Effector memory CD4-positive, alpha-beta T cell (primary cell): ENCODE data around the gene NDUFA7.

ENCODE experiments used
- DNase-seq, 3 donors: peaks; one replicate each; pipeline ENCODE4 v3.0.0-alpha.2; 2020
- H3K27ac ChIP-seq: 2 replicates; pipeline ENCODE4 v1.7.0; 2013; ENCODE audit warnings: mild to moderate bottlenecking, low read length, moderate library complexity; ENCODE audit not compliant: insufficient read depth, poor library complexity, severe bottlenecking
- H3K27me3 ChIP-seq: replicated peaks from 2 replicates; pipeline ENCODE4 v1.7.0; 2013; ENCODE audit warnings: mild to moderate bottlenecking, low read length; ENCODE audit not compliant: insufficient read depth, control insufficient read depth, poor library complexity, severe bottlenecking
- H3K36me3 ChIP-seq: 2 replicates; pipeline ENCODE4 v1.7.0; 2013; ENCODE audit warnings: mild to moderate bottlenecking, low read length, moderate library complexity; ENCODE audit not compliant: control insufficient read depth, insufficient read depth
- H3K4me1 ChIP-seq: 2 replicates; pipeline ENCODE4 v1.7.0; 2013; ENCODE audit warnings: low read length, mild to moderate bottlenecking; ENCODE audit not compliant: control insufficient read depth, insufficient read depth, poor library complexity, severe bottlenecking
- H3K4me3 ChIP-seq: 2 replicates; pipeline ENCODE4 v1.7.0; 2013; ENCODE audit warnings: low read length, low read depth, mild to moderate bottlenecking; ENCODE audit not compliant: insufficient read depth, poor library complexity, severe bottlenecking
- H3K9me3 ChIP-seq: 2 replicates; pipeline ENCODE4 v1.7.0; 2013; ENCODE audit warnings: mild to moderate bottlenecking, low read length, moderate library complexity; ENCODE audit not compliant: control insufficient read depth
- total RNA-seq, 3 donors: gene quantifications; one replicate each; lab custom pipeline; 2026; lab: John Stamatoyannopoulos, UW

NDUFA7 gene
- 1.2 to 1.4 (median 1.4) reads per million in 3 donors for total RNA-seq

DNA sequence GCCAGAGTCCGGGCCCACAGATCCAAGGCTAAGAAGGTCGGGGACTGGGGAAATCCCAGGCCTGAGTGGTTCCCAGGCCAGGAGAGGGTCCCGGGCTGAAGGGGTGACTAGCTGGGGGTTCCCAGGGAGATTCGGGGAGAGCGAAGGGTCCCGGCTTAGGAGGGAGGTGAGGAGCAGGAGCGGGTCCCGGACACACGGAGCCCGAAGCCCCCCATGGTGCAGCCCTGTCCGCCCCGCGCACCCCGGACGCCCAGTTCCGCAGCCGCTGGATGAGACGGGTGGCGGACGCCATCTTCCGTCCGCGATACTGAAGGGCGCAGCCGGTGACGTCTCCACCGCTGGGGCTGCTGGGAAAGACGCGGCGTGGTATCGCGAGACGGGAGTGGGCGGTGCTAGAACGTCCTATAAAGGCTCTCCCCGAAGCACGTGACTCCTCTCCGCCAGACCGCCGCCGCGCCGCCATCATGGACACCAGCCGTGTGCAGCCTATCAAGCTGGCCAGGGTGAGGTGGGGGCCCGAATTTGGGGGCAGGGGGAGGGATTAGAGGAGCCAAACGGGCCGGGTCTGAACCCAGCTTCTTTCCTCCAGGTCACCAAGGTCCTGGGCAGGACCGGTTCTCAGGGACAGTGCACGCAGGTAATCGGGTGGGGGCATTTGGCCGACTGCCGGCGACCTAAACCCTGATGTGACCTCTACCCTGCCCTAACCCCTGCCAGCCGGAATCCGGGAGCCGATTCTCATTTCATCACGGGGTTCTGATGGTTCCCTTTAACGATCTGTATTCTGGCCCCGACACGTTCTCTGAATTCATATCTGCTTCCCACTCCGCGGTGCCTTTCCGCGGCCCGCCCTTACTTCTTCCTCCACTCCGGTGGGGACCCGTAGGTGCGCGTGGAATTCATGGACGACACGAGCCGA lies at the start of gene NDUFA7, which contains the start of gene RPS28:
TSS of gene NDUFA7 (minus strand) at position 309 of the 919 bp plus-strand sequence. CDS start at position 292, 17 bp downstream.
TSS of gene RPS28 (plus strand) at position 430 of the 919 bp plus-strand sequence. CDS start at position 465, 35 bp downstream.
- no peaks in the 10 kb centered on the region for H3K9me3 ChIP-seq
- no peaks in the 10 kb centered on the region for H3K27me3 ChIP-seq
- peak within 1 kb of the TSS; percentile 93 for H3K27ac ChIP-seq
- peaks cover 27% of the 10 kb centered on the region for H3K4me1 ChIP-seq
- peak within 1 kb of the TSS; percentile 76 for H3K4me3 ChIP-seq
- peak; percentile 92 to 95 (median 95) for DNase-seq
- peaks cover 20% of the 10 kb centered on the region for H3K36me3 ChIP-seq

DNA sequence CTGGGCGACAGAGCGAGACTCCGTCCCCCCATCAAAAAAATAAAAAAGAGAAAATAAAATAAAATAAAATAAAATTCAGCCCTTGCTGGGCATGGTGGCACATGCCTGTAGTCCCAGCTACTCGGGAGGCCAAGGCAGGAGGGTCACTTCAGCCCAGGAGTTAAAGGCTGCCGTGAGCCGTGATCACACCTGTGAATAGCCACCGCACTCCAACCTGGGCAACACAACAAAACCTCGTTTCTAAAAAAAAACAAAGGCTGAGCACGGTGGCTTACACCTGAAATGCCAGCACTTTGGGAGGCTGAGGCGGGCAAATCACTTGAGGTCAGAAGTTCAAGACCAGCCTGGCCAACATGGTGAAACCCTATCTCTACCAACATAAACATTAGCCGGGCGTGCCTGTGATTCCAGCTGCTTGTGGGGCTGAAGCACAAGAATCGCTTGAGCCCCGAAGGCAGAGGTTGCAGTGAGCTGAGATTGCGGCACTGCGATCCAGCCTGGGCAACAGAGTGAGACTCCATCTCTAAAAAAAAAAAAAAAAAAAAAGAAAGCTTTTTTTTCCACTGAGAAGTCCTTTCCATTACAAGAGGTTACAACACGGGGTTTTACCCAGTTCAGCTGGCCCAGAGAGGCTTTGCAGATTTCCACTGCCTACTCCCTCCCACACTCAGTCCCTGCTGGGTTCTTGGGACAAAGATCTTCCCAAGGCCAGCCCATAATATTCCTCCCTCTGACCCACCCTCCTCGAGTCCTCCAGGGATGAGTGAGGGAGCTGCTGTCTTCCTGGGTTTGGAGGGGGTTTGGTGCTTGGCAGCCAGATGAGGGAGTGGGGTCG lies 49.2 kb upstream of the NDUFA7 start:
- DNase-seq: no peak
- H3K27ac ChIP-seq: no peak overlapping the region

DNA sequence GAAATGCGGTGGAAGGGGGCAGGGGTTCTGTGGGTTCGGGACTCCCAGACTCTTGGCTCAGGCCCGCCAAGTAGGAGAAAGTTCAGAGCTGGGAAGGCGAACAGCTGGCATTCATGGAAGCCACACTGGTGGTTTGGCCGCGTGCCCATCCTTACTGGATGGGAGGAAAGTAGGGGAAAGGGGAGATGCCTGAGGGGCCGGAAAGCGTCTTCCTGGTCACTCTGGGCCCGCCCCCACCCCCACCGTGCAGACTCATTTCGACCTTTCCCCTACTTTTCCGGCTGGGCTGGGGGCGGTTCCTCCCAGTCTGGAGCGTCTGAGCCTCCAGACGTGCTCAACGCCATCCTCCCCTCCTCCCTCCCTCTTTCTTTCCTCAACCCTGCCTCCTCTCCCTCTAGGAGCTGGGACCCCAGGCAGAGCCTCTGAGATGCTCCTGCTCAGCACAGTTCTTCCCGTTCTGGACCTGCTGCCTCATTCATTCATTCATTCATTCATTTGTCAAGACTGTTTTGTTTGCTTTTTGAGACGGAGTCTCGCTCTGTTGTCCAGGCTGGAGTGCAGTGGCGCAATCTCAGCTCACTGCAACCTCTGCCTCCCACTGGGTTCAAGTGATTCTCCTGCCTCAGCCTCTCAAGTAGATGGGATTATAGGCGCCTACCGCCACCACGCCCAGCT lies 46.3 kb upstream of the NDUFA7 start:
- Histone ChIP-seq H3K27ac (no peak overlapping the region), H3K27me3 (peaks cover 10% of the 10 kb centered on the region)

More for the DNA sequence above, 49.2 kb upstream of the NDUFA7 start:
- Histone ChIP-seq H3K4me1 (no peaks in the 10 kb centered on the region), H3K36me3 (no peaks in the 10 kb centered on the region), H3K4me3 (no peak overlapping the region), H3K9me3 (no peaks in the 10 kb centered on the region), H3K27me3 (peaks cover 4% of the 10 kb centered on the region)

DNA sequence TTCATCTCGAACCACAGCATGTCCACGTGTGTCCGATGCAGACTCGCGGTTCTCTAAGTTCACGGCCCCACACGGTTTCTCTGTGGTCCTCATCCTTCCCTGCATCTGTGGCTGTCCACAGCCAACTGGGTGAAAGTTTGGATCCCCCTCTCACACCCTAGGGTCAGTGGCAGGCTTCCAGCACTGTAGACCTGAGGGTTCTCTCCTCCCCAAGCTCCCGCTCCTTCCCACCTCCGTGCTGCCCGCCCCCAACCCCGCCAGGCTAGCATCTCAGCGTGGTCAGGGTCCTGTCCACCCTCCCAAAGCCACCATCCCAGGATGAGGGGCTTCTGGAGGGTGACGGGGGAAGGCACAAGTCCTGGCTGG lies 45.8 kb upstream of the NDUFA7 start:
- Histone ChIP-seq H3K4me3 (no peak overlapping the region), H3K4me1 (peaks cover 16% of the 10 kb centered on the region), H3K27ac (no peak overlapping the region), H3K27me3 (peaks cover 10% of the 10 kb centered on the region), H3K9me3 (no peaks in the 10 kb centered on the region), H3K36me3 (no peaks in the 10 kb centered on the region)
- DNase-seq: no peak

More for the DNA sequence above, 46.3 kb upstream of the NDUFA7 start:
- H3K36me3 ChIP-seq: no peaks in the 10 kb centered on the region
- DNase-seq: no peak
- H3K4me1 ChIP-seq: peaks cover 16% of the 10 kb centered on the region
- H3K4me3 ChIP-seq: no peak overlapping the region
- H3K9me3 ChIP-seq: no peaks in the 10 kb centered on the region

DNA sequence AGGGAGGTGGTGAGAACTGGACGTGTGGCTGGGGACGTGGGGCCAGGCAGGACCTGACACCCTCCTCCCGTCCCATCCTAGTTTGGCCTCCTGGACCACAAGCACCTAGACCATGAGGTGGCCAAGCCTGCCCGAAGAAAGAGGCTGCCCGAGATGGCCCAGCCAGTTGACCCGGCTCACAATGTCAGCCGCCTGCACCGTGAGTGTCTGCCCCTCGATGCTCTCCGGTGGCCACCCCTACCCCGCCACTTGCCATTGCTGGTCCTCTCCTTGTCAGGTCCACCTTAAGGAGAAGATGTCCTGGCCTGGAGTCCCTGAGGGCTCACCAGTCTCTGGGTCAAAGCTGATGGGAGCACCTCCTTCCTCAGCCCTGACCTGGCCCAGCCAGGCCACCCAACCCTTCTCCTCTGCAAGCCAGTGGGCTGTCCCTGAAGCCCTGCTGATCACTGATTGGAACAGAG lies 45.0 kb upstream of the NDUFA7 start:
- no peak for DNase-seq
- no peak overlapping the region for H3K27ac ChIP-seq
- H3K4me3 ChIP-seq: no peak overlapping the region
- no peaks in the 10 kb centered on the region for H3K9me3 ChIP-seq
- H3K4me1 ChIP-seq: peaks cover 16% of the 10 kb centered on the region
- peaks cover 10% of the 10 kb centered on the region for H3K27me3 ChIP-seq
- no peaks in the 10 kb centered on the region for H3K36me3 ChIP-seq

DNA sequence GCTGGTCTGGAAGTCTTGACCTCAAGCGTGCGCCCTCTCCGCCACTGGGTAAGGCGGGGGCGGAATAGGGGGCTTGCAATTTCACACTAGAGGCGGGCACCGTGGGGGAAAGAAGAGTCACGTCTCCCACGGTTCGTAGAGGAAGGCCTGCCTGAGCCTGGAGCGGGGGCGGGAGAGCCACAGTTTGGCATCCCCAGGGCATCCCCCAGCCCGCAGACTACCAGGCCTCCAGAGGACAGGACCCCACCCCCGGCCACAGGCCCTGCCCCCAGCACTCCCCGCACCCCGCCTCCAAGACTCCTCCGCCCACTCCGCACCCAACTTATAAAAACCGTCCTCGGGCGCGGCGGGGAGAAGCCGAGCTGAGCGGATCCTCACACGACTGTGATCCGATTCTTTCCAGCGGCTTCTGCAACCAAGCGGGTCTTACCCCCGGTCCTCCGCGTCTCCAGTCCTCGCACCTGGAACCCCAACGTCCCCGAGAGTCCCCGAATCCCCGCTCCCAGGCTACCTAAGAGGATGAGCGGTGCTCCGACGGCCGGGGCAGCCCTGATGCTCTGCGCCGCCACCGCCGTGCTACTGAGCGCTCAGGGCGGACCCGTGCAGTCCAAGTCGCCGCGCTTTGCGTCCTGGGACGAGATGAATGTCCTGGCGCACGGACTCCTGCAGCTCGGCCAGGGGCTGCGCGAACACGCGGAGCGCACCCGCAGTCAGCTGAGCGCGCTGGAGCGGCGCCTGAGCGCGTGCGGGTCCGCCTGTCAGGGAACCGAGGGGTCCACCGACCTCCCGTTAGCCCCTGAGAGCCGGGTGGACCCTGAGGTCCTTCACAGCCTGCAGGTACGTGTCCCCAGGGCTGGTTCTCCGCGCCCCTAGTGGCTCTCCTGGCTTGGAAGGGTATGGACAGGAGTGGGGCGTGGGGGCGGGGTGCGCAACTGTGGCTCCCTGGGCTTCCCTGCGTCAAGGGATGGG lies 42.9 kb upstream of the NDUFA7 start, which contains the start of gene ANGPTL4:
TSS of gene ANGPTL4 (plus strand) at position 353 of the 969 bp plus-strand sequence. CDS start at position 520, 167 bp downstream.
- peak within 1 kb of the TSS; percentile 39 for H3K4me3 ChIP-seq
- H3K9me3 ChIP-seq: no peaks in the 10 kb centered on the region
- H3K27ac ChIP-seq: no peak within 1 kb of the TSS
- no peaks in the 10 kb centered on the region for H3K36me3 ChIP-seq
- H3K27me3 ChIP-seq: peaks cover 10% of the 10 kb centered on the region
- DNase-seq: peak in 1 of 3 donors; percentile 8
- H3K4me1 ChIP-seq: peaks cover 16% of the 10 kb centered on the region

DNA sequence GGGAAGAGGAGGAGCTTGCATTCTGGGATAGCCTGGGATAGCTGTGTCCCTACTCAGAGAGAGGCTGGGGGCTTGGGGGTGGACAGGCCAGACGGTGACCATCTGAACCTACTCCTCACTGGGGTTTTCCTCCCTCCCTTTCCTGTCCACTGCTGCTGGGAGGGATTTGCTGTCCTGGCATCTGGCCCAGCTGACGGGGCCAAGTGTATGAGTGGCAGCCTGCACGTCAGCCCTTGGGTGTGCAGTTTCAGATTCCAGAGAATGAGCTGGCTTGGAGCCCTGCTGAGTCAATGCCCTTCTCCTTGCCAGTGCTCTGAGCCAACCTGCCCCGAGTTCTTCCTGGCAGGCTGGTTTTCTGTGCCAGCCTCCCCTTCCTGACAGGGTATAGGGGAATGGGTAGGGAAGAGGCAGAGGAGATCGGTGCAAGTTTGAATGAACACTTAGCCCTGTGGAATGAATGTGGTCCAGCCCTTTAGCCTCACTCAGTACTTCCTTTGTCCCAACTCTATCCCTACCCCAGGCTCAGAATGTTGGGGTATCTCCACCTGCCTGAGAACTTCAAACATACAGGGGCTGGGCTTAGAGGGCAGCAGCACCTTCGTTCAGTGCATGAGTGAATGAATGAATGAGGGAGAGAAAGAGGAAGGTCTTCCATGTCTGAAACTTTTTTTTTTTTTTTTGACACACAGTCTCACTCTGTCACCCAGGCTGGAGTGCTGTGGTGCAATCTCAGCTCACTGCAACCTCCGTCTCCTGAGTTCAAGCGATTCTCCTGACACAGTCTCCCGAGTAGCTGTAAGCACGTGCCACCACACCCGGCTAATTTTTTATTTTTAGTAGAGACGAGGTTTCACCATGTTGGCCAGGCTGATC lies 41.0 kb upstream of the NDUFA7 start:
- H3K27ac ChIP-seq: no peak overlapping the region

DNA sequence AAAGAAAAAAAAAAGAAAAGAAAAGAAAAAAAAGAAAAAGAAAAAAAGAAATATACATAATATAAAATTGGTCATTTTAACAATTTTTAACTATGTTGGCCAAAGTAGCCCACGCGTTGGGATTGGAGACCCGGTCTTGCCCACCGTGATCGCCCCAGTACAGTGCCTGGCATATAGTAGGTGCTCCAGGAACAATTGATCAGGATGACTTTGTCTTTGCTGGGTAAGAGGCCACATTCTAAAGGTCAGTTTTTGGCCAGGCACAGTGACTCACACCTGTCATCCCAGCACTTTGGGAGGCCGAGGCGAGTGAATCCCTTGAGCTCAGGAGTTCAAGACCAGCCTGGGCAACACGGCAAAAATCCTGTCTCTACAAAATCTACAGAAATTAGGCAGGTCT lies 39.0 kb upstream of the NDUFA7 start:
- Histone ChIP-seq H3K36me3 (no peaks in the 10 kb centered on the region), H3K9me3 (no peaks in the 10 kb centered on the region), H3K4me1 (peaks cover 16% of the 10 kb centered on the region), H3K27me3 (peaks cover 6% of the 10 kb centered on the region), H3K27ac (no peak overlapping the region), H3K4me3 (no peak overlapping the region)
- no peak for DNase-seq

More for the DNA sequence above, 41.0 kb upstream of the NDUFA7 start:
- H3K9me3 ChIP-seq: no peaks in the 10 kb centered on the region
- H3K4me3 ChIP-seq: no peak overlapping the region
- H3K4me1 ChIP-seq: peaks cover 16% of the 10 kb centered on the region
- DNase-seq: no peak
- no peaks in the 10 kb centered on the region for H3K36me3 ChIP-seq
- peaks cover 9% of the 10 kb centered on the region for H3K27me3 ChIP-seq
